Sigmoid colon (tissue), 7 donors: ENCODE results near the gene CEACAM20. TPM values are rescaled to one million over a fixed set of nuclear protein-coding genes. Genes with fewer than 3 reads are reported as not detected.

ENCODE experiments used
- DNase-seq: peaks from one replicate; pipeline ENCODE4 v3.0.0-alpha.2; 2019
- H3K27ac ChIP-seq, 4 donors: fragments of 200-600 bp; sonication (generic); one replicate each; pipeline ENCODE4 v1.5.1; 2016 to 2019; ENCODE audit warnings: mild to moderate bottlenecking in 1 of 4
- H3K27me3 ChIP-seq, 3 donors: fragments of 200-600 bp; sonication (generic); one replicate each; pipeline ENCODE4 v1.5.1; 2019; ENCODE audit warnings: mild to moderate bottlenecking in 1 of 3
- H3K36me3 ChIP-seq, 4 donors: fragments of 200-600 bp; sonication (generic); one replicate each; pipeline ENCODE4 v1.5.1; 2016 to 2019
- H3K4me1 ChIP-seq, 4 donors: fragments of 200-600 bp; sonication (generic); one replicate each; pipeline ENCODE4 v1.5.1; 2017 to 2019
- H3K4me3 ChIP-seq, 4 donors: fragments of 200-600 bp; sonication (generic); one replicate each; pipeline ENCODE4 v1.5.1; 2017 to 2019; ENCODE audit warnings: mild to moderate bottlenecking in 2 of 4, moderate library complexity in 1 of 4
- H3K9me3 ChIP-seq, 4 donors: fragments of 200-600 bp in 3 of 4; sonication (generic) in 3 of 4; one replicate each; pipeline versions ENCODE4 v1.5.1 to v1.6.1; 2013 to 2019
- CTCF ChIP-seq, 4 experiments: fragments of 450-650 bp in 3 of 4; fragments of 200-600 bp in 1 of 4; IDR thresholded peaks; one replicate each; pipeline ENCODE4 v1.5.1; 2016 to 2019; ENCODE audit warnings: antibody characterized with exemption in 4 of 4, mild to moderate bottlenecking in 3 of 4, moderate library complexity in 2 of 4
- EP300 ChIP-seq, 4 donors: sonication (generic); formaldehyde crosslinking; IDR thresholded peaks; one replicate each; pipeline ENCODE4 v1.6.1; 2017; ENCODE audit warnings: antibody characterized with exemption in 4 of 4
- POLR2A ChIP-seq, 2 donors: fragments of 450-650 bp; IDR thresholded peaks; one replicate each; pipeline ENCODE4 v1.6.1; 2016; ENCODE audit warnings: antibody characterized with exemption in 2 of 2, mild to moderate bottlenecking in 2 of 2, moderate library complexity in 2 of 2
- POLR2AphosphoS5 ChIP-seq, 4 donors: sonication (generic); formaldehyde crosslinking; IDR thresholded peaks; one replicate each; pipeline ENCODE4 v1.6.1; 2017; ENCODE audit warnings: antibody characterized with exemption in 4 of 4
- WGBS, 2 donors: extraction: QIAGEN DNeasy Blood & Tissue Kit; methylation state at CpG; one replicate each; pipeline ENCODE4 v1.1.7; 2013; 5-methylcytosine and 5-hydroxymethylcytosine counted together
- intact Hi-C: fragments of 100-400 bp; cut with DNase I; formaldehyde crosslinking; loops from one replicate; pipeline ENCODE4 v1.15.1; 2023
- polyA plus RNA-seq, 3 donors: library from polyadenylated mRNA; stranded (reverse); fragments of 200-250 nt; gene quantifications; one replicate each; pipeline ENCODE4 v1.2.3, GENCODE V29; 2013
- total RNA-seq, 4 donors: library from RNA; depleted of rRNA; stranded (reverse); fragments of >200 nt; gene quantifications; one replicate each; pipeline ENCODE4 v1.1.0, GENCODE V29; 2016
- donor health status: healthy with polysubstance abuse.
- donor health status: Bipolar disorder and iron deficiency.
- donor health status: healthy.

The CEACAM20 gene
- total and polyA plus RNA-seq, 7 donors, result 0.22 to 0.36 TPM; not detected in 5

- intact Hi-C loops, result no loop called here
- 80 to 81% methylated on average over 8 of the region's 8 CpGs for WGBS, 2 donors
- Histone ChIP-seq H3K27me3 (no peaks in the 10 kb centered on the region), H3K9me3 (no peaks in the 10 kb centered on the region), H3K4me1 (no peaks in the 10 kb centered on the region), H3K27ac (no peak overlapping the region), H3K36me3 (no peaks in the 10 kb centered on the region), H3K4me3 (no peak overlapping the region)
- TF ChIP-seq CTCF (IDR thresholded peaks at IDR 0.05) (no peak), POLR2AphosphoS5 (IDR thresholded peaks at IDR 0.05) (no peak), POLR2A (IDR thresholded peaks at IDR 0.05) (no peak), EP300 (IDR thresholded peaks at IDR 0.05) (no peak)
- DNase-seq, result no peak
Observed at GRCh38 chr19:44574186-44574950, 44.9 kb upstream of the CEACAM20 start.

- WGBS, 2 donors, result 74 to 78% methylated on average over 4 of the region's 4 CpGs
- Histone ChIP-seq H3K27me3 (no peaks in the 10 kb centered on the region), H3K4me1 (no peaks in the 10 kb centered on the region), H3K36me3 (no peaks in the 10 kb centered on the region), H3K9me3 (no peaks in the 10 kb centered on the region), H3K27ac (no peak overlapping the region), H3K4me3 (no peak overlapping the region)
- TF ChIP-seq POLR2A (IDR thresholded peaks at IDR 0.05), result no peak
- TF ChIP-seq POLR2AphosphoS5 (IDR thresholded peaks at IDR 0.05), result no peak
- TF ChIP-seq CTCF (IDR thresholded peaks at IDR 0.05), result no peak
- TF ChIP-seq EP300 (IDR thresholded peaks at IDR 0.05), result no peak
- DNase-seq, result no peak
- intact Hi-C loops, result no loop called here
Observed at GRCh38 chr19:44573627-44574026, 44.2 kb upstream of the CEACAM20 start.

- TF ChIP-seq POLR2A (IDR thresholded peaks at IDR 0.05), result no peak
- no peak for DNase-seq
- intact Hi-C loops, result no loop called here
- Histone ChIP-seq H3K4me1 (no peaks in the 10 kb centered on the region), H3K27me3 (no peaks in the 10 kb centered on the region), H3K9me3 (no peaks in the 10 kb centered on the region), H3K4me3 (no peak overlapping the region), H3K36me3 (no peaks in the 10 kb centered on the region), H3K27ac (no peak overlapping the region)
- WGBS, 2 donors, result 93 to 94% methylated on average over 4 of the region's 4 CpGs
Observed at GRCh38 chr19:44573183-44573582, 43.7 kb upstream of the CEACAM20 start.

- intact Hi-C loops, result no loop called here
- 55 to 66% methylated on average over 4 of the region's 4 CpGs for WGBS, 2 donors
Observed at GRCh38 chr19:44572581-44572900, 43.1 kb upstream of the CEACAM20 start.

More at GRCh38 chr19:44572581-44572900, 43.1 kb upstream of the CEACAM20 start:
- no peaks in the 10 kb centered on the region for H3K9me3 ChIP-seq
- H3K27ac ChIP-seq, result no peak overlapping the region
- no peak for DNase-seq
- H3K27me3 ChIP-seq, result no peaks in the 10 kb centered on the region
- H3K4me3 ChIP-seq, result no peak overlapping the region
- H3K36me3 ChIP-seq, result no peaks in the 10 kb centered on the region
- TF ChIP-seq POLR2A (IDR thresholded peaks at IDR 0.05), result no peak
- no peak for TF ChIP-seq EP300 (IDR thresholded peaks at IDR 0.05)
- no peak for TF ChIP-seq POLR2AphosphoS5 (IDR thresholded peaks at IDR 0.05)
- TF ChIP-seq CTCF (IDR thresholded peaks at IDR 0.05), result no peak
- no peaks in the 10 kb centered on the region for H3K4me1 ChIP-seq
